ENCODE results near the gene MAPK8.

MAPK8 gene

DNA sequence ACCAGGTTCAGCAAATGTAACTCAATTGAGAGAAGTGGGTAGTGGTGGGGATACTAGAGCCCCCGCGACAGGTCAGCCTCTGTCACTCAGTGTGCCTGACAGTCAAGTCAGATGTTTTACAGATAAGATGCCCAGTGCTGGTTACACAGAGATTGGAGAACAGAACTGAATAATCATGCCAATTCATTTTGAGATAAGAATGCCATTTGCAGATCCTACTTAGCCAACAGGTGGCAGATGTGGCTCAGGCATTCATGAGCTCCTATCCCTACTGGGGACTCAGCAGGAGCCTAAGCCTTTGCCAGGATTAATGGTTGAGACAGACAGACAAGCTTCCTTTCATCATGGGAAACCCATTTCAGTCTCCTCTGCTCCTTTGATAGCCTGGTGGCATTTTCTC lies 137.8 kb downstream of the MAPK8 start:
- ChIA-PET CTCF (interaction anchor here (0.7 to 1.1 kb wide), 2 partner anchors 10 to 25 kb away, joined by 3 read pairs; no protein-coding TSS in a partner anchor), POLR2A (no interaction called here)
- peak; percentile 15 for DNase-seq (ENCODE audit: extremely low spot score)
- TF ChIP-seq, protein P1, sequence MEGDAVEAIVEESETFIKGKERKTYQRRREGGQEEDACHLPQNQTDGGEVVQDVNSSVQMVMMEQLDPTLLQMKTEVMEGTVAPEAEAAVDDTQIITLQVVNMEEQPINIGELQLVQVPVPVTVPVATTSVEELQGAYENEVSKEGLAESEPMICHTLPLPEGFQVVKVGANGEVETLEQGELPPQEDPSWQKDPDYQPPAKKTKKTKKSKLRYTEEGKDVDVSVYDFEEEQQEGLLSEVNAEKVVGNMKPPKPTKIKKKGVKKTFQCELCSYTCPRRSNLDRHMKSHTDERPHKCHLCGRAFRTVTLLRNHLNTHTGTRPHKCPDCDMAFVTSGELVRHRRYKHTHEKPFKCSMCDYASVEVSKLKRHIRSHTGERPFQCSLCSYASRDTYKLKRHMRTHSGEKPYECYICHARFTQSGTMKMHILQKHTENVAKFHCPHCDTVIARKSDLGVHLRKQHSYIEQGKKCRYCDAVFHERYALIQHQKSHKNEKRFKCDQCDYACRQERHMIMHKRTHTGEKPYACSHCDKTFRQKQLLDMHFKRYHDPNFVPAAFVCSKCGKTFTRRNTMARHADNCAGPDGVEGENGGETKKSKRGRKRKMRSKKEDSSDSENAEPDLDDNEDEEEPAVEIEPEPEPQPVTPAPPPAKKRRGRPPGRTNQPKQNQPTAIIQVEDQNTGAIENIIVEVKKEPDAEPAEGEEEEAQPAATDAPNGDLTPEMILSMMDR (IDR thresholded peaks at IDR 0.05; ENCODE audit: control extremely low read depth, extremely low read depth, low read depth, missing control alignments) = no peak

DNA sequence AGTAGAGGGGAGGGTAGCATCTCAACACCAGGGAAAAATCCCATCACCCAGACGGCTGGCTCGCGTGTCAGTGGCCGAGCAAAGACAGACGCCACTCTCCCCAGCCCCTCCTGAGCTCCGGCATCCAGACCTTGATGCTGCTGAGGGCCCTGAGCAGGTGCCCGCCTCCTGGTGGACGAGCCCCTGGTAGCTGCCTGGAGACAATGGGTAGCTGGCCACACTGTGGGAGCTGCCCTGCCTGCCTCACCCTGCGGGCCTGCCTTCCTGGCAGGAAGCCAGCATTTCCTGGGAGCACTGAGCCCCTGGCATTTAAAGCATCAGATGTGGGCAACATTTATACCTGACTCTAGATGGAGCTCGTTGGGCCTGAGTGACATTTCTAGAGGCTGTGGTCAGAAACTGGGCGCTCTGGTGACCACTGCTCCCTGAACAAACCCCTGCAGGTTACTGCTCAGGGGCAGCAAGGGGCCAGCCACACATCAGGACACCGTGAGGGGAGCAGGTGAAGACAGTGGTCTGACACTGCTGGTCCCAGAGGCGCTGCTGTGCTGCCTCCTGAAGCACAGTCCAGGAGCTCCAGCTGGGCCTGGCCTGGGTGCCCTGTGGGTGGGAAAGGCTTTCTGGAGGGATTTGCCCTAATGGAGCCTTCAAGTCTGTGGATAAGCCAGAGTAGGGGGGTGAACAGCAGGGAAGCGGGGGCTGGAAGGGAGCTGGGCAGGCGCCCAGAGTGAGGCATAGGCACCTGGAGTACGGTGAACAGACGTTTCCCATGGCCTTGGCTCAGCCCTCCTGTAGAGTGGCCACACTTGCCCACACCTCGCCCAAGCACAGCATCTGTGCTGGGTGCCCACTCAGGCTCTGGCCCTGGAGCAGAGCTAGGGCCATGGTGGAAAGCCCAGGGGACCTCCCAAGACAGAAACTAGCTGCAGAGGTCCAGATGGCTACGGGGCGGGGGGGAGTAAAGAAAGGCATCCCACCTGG lies 138.7 kb downstream of the MAPK8 start:
- ChIA-PET CTCF (interaction anchor here (0.7 to 2.5 kb wide), 5 partner anchors 8 to 24 kb away, joined by 3 to 8 read pairs (median 3); no protein-coding TSS in a partner anchor), POLR2A (no interaction called here)
- DNase-seq (ENCODE audit: extremely low spot score) = peak; percentile 14
- TF ChIP-seq, protein P1 (IDR thresholded peaks at IDR 0.05; ENCODE audit: control extremely low read depth, extremely low read depth, low read depth, missing control alignments) = no peak

DNA sequence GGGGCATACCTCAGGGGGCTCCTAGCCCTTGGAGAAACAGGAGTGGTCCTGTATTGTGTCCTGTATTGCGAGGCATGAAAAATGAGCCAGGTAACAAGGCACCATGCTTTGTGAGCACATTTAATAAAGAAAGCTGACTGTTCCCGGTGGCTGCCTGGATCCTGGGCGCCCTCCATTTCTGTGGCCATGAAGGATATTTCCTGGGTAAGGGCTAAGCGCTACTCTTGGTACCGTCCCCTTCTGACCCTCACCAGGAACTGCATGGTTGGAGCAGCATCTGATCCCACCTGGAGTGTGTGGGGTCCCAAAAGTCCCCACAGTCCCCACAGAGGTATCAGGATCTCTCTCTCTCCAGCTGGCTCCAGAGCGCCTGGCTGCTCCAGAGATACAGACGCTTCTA lies 139.5 kb downstream of the MAPK8 start:
- ChIA-PET CTCF (interaction anchor here (1.8 to 2.5 kb wide), 2 partner anchors 8 to 9 kb away, joined by 4 to 8 read pairs; no protein-coding TSS in a partner anchor), POLR2A (no interaction called here)
- TF ChIP-seq, protein P1 (IDR thresholded peaks at IDR 0.05; ENCODE audit: control extremely low read depth, extremely low read depth, low read depth, missing control alignments) = no peak
- no peak for DNase-seq (ENCODE audit: extremely low spot score)

DNA sequence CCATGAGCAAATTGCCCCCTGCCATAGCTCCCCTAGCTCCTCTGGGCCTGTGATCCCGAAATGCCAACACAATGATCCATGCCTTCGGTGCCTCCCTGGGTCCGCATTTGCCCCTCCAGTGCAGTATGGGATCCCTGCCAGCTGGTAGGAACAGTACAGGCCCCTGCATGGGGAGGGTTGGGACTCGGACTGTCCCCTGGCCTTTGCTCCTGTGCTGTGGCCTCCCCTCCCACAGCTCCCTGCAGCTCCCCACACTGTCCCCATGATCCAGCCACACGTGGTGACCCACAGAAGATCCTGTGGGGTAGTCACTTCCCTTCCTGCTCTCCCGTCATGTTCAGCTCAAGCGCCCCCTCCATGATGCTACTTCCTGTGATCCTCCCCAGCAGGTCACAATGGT lies 140.3 kb downstream of the MAPK8 start:
- peak; percentile 24 for DNase-seq (ENCODE audit: extremely low spot score)
- TF ChIP-seq, protein P1 (IDR thresholded peaks at IDR 0.05; ENCODE audit: control extremely low read depth, extremely low read depth, low read depth, missing control alignments) = no peak
- ChIA-PET CTCF (interaction anchor here (2.5 kb wide), 1 partner anchor 8 kb away, joined by 8 read pairs; no protein-coding TSS in a partner anchor), POLR2A (no interaction called here)

DNA sequence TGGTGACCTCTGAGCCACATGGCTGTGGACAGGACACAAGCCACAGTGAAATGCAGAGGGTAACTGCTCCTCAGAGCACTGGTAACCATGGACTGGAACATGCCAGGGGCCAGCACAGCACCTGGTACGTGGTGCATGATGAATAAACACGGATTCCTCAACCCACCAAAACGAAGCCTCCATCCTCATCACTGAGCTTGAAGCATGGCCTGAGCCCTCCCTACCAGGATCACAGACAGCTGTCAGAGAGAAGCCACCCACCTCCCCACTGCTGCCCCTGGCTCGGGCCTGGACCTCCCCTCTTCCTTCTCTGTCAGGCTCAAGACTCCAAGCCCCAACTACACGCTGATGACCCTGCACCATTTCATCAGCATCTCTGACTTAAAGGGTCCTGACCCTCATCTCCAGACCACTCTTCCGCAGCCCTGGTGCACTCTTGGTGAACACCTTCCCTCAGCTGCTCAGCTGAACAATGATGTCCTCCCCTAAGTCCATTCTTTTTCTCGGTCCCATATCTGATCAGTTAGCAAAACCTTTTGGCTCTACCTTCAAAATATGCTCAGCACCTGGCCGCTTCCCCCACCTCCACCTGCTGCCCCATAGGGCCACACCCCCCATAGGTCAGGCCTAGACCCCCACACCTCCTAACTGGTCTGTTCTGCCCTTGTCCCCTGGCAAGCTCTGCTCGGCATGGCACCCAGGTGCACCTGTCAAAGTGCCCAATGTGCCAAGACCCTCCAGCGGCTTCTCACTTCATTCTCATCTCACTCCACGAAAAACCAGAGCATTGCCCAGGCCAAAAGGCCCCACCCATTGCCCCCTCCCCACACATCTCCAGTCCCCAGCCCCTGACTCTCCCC lies 141.1 kb downstream of the MAPK8 start:
- ChIA-PET POLR2A (no interaction called here), CTCF (interaction anchor here (0.8 to 2.5 kb wide), 3 partner anchors 7 to 12 kb away, joined by 3 to 8 read pairs (median 3); no protein-coding TSS in a partner anchor)
- DNase-seq (ENCODE audit: extremely low spot score) = peak; percentile 20
- TF ChIP-seq, protein P1 (IDR thresholded peaks at IDR 0.05; ENCODE audit: control extremely low read depth, extremely low read depth, low read depth, missing control alignments) = no peak

DNA sequence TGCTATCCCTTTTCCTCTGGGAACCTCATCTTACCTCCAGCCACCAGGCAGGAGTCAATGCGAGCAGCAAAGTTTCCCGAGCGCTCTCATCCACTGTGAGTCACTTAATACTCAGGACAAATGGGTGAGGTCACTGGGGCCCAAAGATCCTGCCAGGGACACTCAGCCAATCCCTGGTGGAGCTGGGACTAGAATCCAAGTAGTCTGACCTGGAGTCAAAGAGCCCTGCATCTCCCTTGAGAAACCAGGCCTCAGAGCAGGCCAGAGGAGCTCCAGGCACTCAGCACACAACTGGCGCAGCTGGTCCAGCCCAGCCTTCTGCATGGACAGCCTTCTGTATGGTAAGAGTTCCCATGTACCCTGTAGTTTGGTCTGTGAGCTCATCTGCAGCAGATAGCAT lies 142.3 kb downstream of the MAPK8 start:
- TF ChIP-seq, protein P1 (IDR thresholded peaks at IDR 0.05; ENCODE audit: control extremely low read depth, extremely low read depth, low read depth, missing control alignments) = no peak
- CTCF ChIA-PET = interaction anchor here (0.6 to 1.1 kb wide), 2 partner anchors 9 to 207 kb away, joined by 3 read pairs; no protein-coding TSS in a partner anchor
- POLR2A ChIA-PET = no interaction called here
- no peak for DNase-seq (ENCODE audit: extremely low spot score)
